ENCODE data around the gene ASGR1.

GRCh38 chr17:7173687-7174602 lies 5.2 kb downstream of the ASGR1 start:
- no peak for TF ChIP-seq CTCF (IDR thresholded peaks at IDR 0.05)
- TF ChIP-seq ZFX (IDR thresholded peaks at IDR 0.05; ENCODE audit: borderline replicate concordance), result no peak

All from 22Rv1 (cell line).